Measurements from ENCODE around the gene MRPS31.

GRCh38 chr13:40803316-40803715, 32.3 kb upstream of the MRPS31 start:
- TF ChIP-seq CTCF (IDR thresholded peaks at IDR 0.05) (no peak), KAT7 (CRISPR knock-in tag; IDR thresholded peaks at IDR 0.05; ENCODE audit: borderline replicate concordance) (no peak), MAX (CRISPR knock-in tag; IDR thresholded peaks at IDR 0.05) (no peak), NR1H2 (CRISPR knock-in tag; IDR thresholded peaks at IDR 0.05) (no peak), NR3C1 (CRISPR knock-in tag; conservative IDR thresholded peaks at IDR 0.05; ENCODE audit: low read depth) (no peak), E2F1 (CRISPR knock-in tag; IDR thresholded peaks at IDR 0.05) (no peak), ZBTB21 (CRISPR knock-in tag; IDR thresholded peaks at IDR 0.05; ENCODE audit: borderline replicate concordance) (no peak), ERG (CRISPR knock-in tag; IDR thresholded peaks at IDR 0.05) (no peak), FOXJ3 (CRISPR knock-in tag; IDR thresholded peaks at IDR 0.05; ENCODE audit: borderline replicate concordance) (no peak), ARID4B (CRISPR knock-in tag; IDR thresholded peaks at IDR 0.05; ENCODE audit: borderline replicate concordance) (no peak)

Measured in WTC11 (cell line).